Astrocyte (in vitro differentiated cells and primary cell): Measurements from ENCODE around the gene FUT8. TPM values are rescaled to one million over a fixed set of nuclear protein-coding genes. Genes with fewer than 3 reads are reported as not detected.

Experiments
- DNase-seq: peaks from one replicate; pipeline ENCODE4 v3.0.0-alpha.2; 2010; ENCODE audit warnings: low read depth
- FAIRE-seq: peaks from 2 replicates; lab custom pipeline; 2011; peaks lifted over from hg19 to GRCh38; lab: Jason Lieb, UNC
- H2AFZ ChIP-seq: 2 replicates; pipeline ENCODE4 v1.6.0; 2012; ENCODE audit warnings: low read depth, low read length, inconsistent platforms
- H3K27ac ChIP-seq: 2 replicates; pipeline ENCODE4 v1.5.1; 2011; ENCODE audit warnings: low read depth, low read length, inconsistent platforms
- H3K27me3 ChIP-seq: 2 replicates; pipeline ENCODE4 v1.6.0; 2011; ENCODE audit warnings: low read length, inconsistent platforms; ENCODE audit not compliant: insufficient read depth
- H3K36me3 ChIP-seq: 2 replicates; pipeline ENCODE4 v1.5.1; 2011; ENCODE audit warnings: low read length, inconsistent platforms; ENCODE audit not compliant: insufficient read depth
- H3K4me1 ChIP-seq: 2 replicates; pipeline ENCODE4 v1.5.1; 2011; ENCODE audit warnings: low read length, inconsistent platforms; ENCODE audit not compliant: insufficient read depth
- H3K4me2 ChIP-seq: 2 replicates; pipeline ENCODE4 v1.6.0; 2012; ENCODE audit warnings: low read length, inconsistent platforms
- H3K4me3 ChIP-seq: 2 replicates; pipeline ENCODE4 v1.5.1; 2011; ENCODE audit warnings: low read depth, mild to moderate bottlenecking, low read length, inconsistent platforms; ENCODE audit not compliant: insufficient read depth
- H3K79me2 ChIP-seq: 2 replicates; pipeline ENCODE4 v1.6.0; 2012; ENCODE audit warnings: mild to moderate bottlenecking, low read length, inconsistent platforms; ENCODE audit not compliant: insufficient read depth
- H3K9ac ChIP-seq: 2 replicates; pipeline ENCODE4 v1.6.0; 2012; ENCODE audit warnings: mild to moderate bottlenecking, low read length, inconsistent platforms
- H3K9me3 ChIP-seq: 2 replicates; pipeline ENCODE4 v1.5.1; 2012; ENCODE audit warnings: low read depth, mild to moderate bottlenecking, low read length, inconsistent platforms; ENCODE audit not compliant: insufficient read depth
- H4K20me1 ChIP-seq: 2 replicates; pipeline ENCODE4 v1.6.0; 2012; ENCODE audit warnings: low read length, inconsistent platforms; ENCODE audit not compliant: insufficient read depth
- H3K27ac Mint-ChIP-seq: one replicate; pipeline ENCODE4 v1.8.0; 2021; ENCODE audit warnings: mild to moderate bottlenecking, mixed read lengths; ENCODE audit not compliant: unreplicated experiment
- H3K27me3 Mint-ChIP-seq: one replicate; pipeline ENCODE4 v1.8.0; 2021; ENCODE audit warnings: low read depth, mixed read lengths; ENCODE audit not compliant: unreplicated experiment
- H3K36me3 Mint-ChIP-seq: one replicate; pipeline ENCODE4 v1.8.0; 2021; ENCODE audit warnings: low read depth, mixed read lengths; ENCODE audit not compliant: unreplicated experiment
- H3K4me1 Mint-ChIP-seq: one replicate; pipeline ENCODE4 v1.8.0; 2021; ENCODE audit warnings: low read depth, mixed read lengths; ENCODE audit not compliant: unreplicated experiment
- H3K4me3 Mint-ChIP-seq: one replicate; pipeline ENCODE4 v1.8.0; 2021; ENCODE audit warnings: mild to moderate bottlenecking, moderate library complexity, mixed read lengths; ENCODE audit not compliant: unreplicated experiment
- H3K9me3 Mint-ChIP-seq: one replicate; pipeline ENCODE4 v1.8.0; 2021; ENCODE audit warnings: mild to moderate bottlenecking, mixed read lengths; ENCODE audit not compliant: unreplicated experiment
- CTCF ChIP-seq: IDR thresholded peaks from 2 replicates; pipeline ENCODE4 v1.5.1; 2011; ENCODE audit warnings: low read depth, mild to moderate bottlenecking, inconsistent platforms, low read length, moderate library complexity; ENCODE audit not compliant: insufficient read depth
- EZH2 ChIP-seq: IDR thresholded peaks from 2 replicates; pipeline ENCODE4 v1.6.1; 2012; ENCODE audit warnings: mild to moderate bottlenecking, low read length, inconsistent platforms; ENCODE audit not compliant: insufficient read depth
- total RNA-seq: library from RNA; stranded (reverse); gene quantifications from 2 replicates; pipeline ENCODE4 v1.2.1, GENCODE V29; 2021

The FUT8 gene
- total RNA-seq, 1 donor from 2014 or later = 52.7 TPM

GRCh38 chr14:65622703-65623102, 210.2 kb downstream of the FUT8 start:
- peaks cover under 1% of the 10 kb centered on the region for H4K20me1 ChIP-seq
- H3K4me3 ChIP-seq = no peak overlapping the region
- H3K27ac ChIP-seq = no peak overlapping the region
- H3K36me3 ChIP-seq = no peaks in the 10 kb centered on the region
- Mint-ChIP-seq H3K27me3 (no peaks in the 10 kb centered on the region), H3K9me3 (no peaks in the 10 kb centered on the region), H3K4me1 (no peaks in the 10 kb centered on the region), H3K36me3 (peaks cover 7% of the 10 kb centered on the region), H3K27ac (no peak overlapping the region), H3K4me3 (no peak overlapping the region)
- H2AFZ ChIP-seq = no peak overlapping the region
- TF ChIP-seq CTCF (no peak), EZH2 (no peak)
- H3K4me2 ChIP-seq = no peak overlapping the region
- DNase-seq (no peak), FAIRE-seq (no peak)
- no peaks in the 10 kb centered on the region for H3K79me2 ChIP-seq
- no peaks in the 10 kb centered on the region for H3K9me3 ChIP-seq
- H3K9ac ChIP-seq = no peak overlapping the region
- no peaks in the 10 kb centered on the region for H3K4me1 ChIP-seq
- no peaks in the 10 kb centered on the region for H3K27me3 ChIP-seq

DNA sequence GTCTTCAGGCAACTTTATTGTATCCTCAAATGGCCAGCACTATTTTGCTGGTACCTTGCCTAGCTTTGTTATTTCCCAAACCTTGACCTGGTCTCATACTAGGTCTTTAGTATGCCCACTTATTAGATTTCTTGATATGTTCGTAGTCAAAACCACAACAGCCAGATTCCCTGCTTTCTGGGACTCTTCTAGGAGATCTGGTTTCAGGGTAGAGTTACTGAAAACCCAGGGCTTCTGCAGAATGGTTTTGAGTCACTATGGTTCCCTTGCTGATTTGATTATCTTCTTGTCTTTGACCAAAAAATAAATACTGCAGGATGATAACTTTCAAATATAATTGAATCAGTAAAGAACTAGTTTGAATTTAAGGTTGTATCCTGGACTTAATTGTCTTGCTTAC, 211.2 kb downstream of the FUT8 start:
- no peaks in the 10 kb centered on the region for H3K27me3 Mint-ChIP-seq
- no peak overlapping the region for H3K4me3 ChIP-seq
- no peak overlapping the region for H3K4me2 ChIP-seq
- TF ChIP-seq CTCF (no peak), EZH2 (no peak)
- no peaks in the 10 kb centered on the region for H3K4me1 ChIP-seq
- no peak overlapping the region for H2AFZ ChIP-seq
- no peak overlapping the region for H3K27ac Mint-ChIP-seq
- no peaks in the 10 kb centered on the region for H3K9me3 Mint-ChIP-seq
- H3K27me3 ChIP-seq = no peaks in the 10 kb centered on the region
- no peaks in the 10 kb centered on the region for H3K36me3 ChIP-seq
- no peak overlapping the region for H3K9ac ChIP-seq
- H3K9me3 ChIP-seq = no peaks in the 10 kb centered on the region
- H4K20me1 ChIP-seq = peaks cover 6% of the 10 kb centered on the region
- peaks cover 7% of the 10 kb centered on the region for H3K36me3 Mint-ChIP-seq
- no peak overlapping the region for H3K27ac ChIP-seq
- no peaks in the 10 kb centered on the region for H3K79me2 ChIP-seq
- DNase-seq = no peak
- FAIRE-seq = no peak
- no peaks in the 10 kb centered on the region for H3K4me1 Mint-ChIP-seq
- H3K4me3 Mint-ChIP-seq = no peak overlapping the region

- Histone ChIP-seq H3K27me3 (no peaks in the 10 kb centered on the region), H4K20me1 (peaks cover 6% of the 10 kb centered on the region), H3K9ac (no peak overlapping the region), H3K36me3 (peaks cover 4% of the 10 kb centered on the region), H3K27ac (no peak overlapping the region), H3K4me3 (no peak overlapping the region), H2AFZ (no peak overlapping the region), H3K79me2 (no peaks in the 10 kb centered on the region), H3K4me1 (no peaks in the 10 kb centered on the region), H3K9me3 (no peaks in the 10 kb centered on the region), H3K4me2 (no peak overlapping the region)
- no peak overlapping the region for H3K27ac Mint-ChIP-seq
- H3K9me3 Mint-ChIP-seq = no peaks in the 10 kb centered on the region
- no peak for FAIRE-seq
- no peaks in the 10 kb centered on the region for H3K4me1 Mint-ChIP-seq
- TF ChIP-seq EZH2 (no peak), CTCF (no peak)
- DNase-seq = no peak
- no peaks in the 10 kb centered on the region for H3K27me3 Mint-ChIP-seq
- H3K36me3 Mint-ChIP-seq = peaks cover 5% of the 10 kb centered on the region
- H3K4me3 Mint-ChIP-seq = no peak overlapping the region
Measured at GRCh38 chr14:65627315-65627714, 214.8 kb downstream of the FUT8 start.
